ENCODE results near the gene LATS1. TPM values are rescaled to one million over a fixed set of nuclear protein-coding genes. Genes with fewer than 3 reads are reported as not detected.
A peak's percentile ranks its signal among the peaks of the same experiment; 100 is the strongest.

Gene LATS1
- total and polyA plus RNA-seq, 2 of the 8 experiments (the other 6 are each of a cell fraction or from before 2014, with no cell fraction given): 8.9 to 21.7 TPM

- no peak for TF ChIP-seq JUND (IDR thresholded peaks at IDR 0.05; ENCODE audit: low read length)
- TF ChIP-seq SRF (IDR thresholded peaks at IDR 0.05; ENCODE audit: low read depth, low read length): no peak
- TF ChIP-seq TEAD4 (IDR thresholded peaks at IDR 0.05; ENCODE audit: low read depth, low read length): peak; percentile 40; the same call in 1 of the 2 replicates
- no peak for TF ChIP-seq KDM1A (IDR thresholded peaks at IDR 0.05; ENCODE audit: borderline replicate concordance, low read length)
- TF ChIP-seq SAP30 (IDR thresholded peaks at IDR 0.05; ENCODE audit: insufficient read depth, insufficient replicate concordance, low read length): no peak
- no peak for TF ChIP-seq SUZ12 (IDR thresholded peaks at IDR 0.05; ENCODE audit: low read length)
- TF ChIP-seq, protein P1, sequence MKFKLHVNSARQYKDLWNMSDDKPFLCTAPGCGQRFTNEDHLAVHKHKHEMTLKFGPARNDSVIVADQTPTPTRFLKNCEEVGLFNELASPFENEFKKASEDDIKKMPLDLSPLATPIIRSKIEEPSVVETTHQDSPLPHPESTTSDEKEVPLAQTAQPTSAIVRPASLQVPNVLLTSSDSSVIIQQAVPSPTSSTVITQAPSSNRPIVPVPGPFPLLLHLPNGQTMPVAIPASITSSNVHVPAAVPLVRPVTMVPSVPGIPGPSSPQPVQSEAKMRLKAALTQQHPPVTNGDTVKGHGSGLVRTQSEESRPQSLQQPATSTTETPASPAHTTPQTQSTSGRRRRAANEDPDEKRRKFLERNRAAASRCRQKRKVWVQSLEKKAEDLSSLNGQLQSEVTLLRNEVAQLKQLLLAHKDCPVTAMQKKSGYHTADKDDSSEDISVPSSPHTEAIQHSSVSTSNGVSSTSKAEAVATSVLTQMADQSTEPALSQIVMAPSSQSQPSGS (IDR thresholded peaks at IDR 0.05; ENCODE audit: low read length): no peak; the same call in 1 of the 2 replicates
- TF ChIP-seq KDM5A (IDR thresholded peaks at IDR 0.05; ENCODE audit: low read length): no peak
- no peak for TF ChIP-seq FOSL1 (IDR thresholded peaks at IDR 0.05; ENCODE audit: insufficient read depth, low read depth, low read length)
- no peak for TF ChIP-seq BRCA1 (IDR thresholded peaks at IDR 0.05; ENCODE audit: low read depth, low read length)
- TF ChIP-seq SIN3A (conservative IDR thresholded peaks at IDR 0.05 in 1 of 2, IDR thresholded peaks at IDR 0.05 in 1 of 2; ENCODE audit: low read depth in 1 of 2, low read length in 2 of 2): peak; percentile 73 to 80; a peak in 3 of 4 replicates
- TF ChIP-seq TCF12 (IDR thresholded peaks at IDR 0.05; ENCODE audit: low read depth, low read length): peak; percentile 52; the same call in 1 of the 2 replicates
- TF ChIP-seq CHD2 (IDR thresholded peaks at IDR 0.05; ENCODE audit: low read length): 0 out of 2 replicates have a peak, but pooled peaks have one; percentile 46
- TF ChIP-seq POLR2AphosphoS5 (IDR thresholded peaks at IDR 0.05; ENCODE audit: low read depth, low read length): peak; percentile 79
- TF ChIP-seq BCL11A (IDR thresholded peaks at IDR 0.05; ENCODE audit: low read depth in 2 of 2, low read length in 2 of 2): no peak
- no peak for TF ChIP-seq JUN (IDR thresholded peaks at IDR 0.05; ENCODE audit: low read depth, low read length)
- no peak for TF ChIP-seq EP300 (IDR thresholded peaks at IDR 0.05; ENCODE audit: borderline replicate concordance in 1 of 2, low read depth in 2 of 2, low read length in 2 of 2)
- TF ChIP-seq HDAC6 (IDR thresholded peaks at IDR 0.05; ENCODE audit: low read depth, low read length): no peak
- TF ChIP-seq EZH2 (IDR thresholded peaks at IDR 0.05; ENCODE audit: low read depth, low read length, severe bottlenecking): no peak
- no peak; the same call in none of the 2 replicates for TF ChIP-seq PHF8 (conservative IDR thresholded peaks at IDR 0.05; ENCODE audit: low read depth, low read length)
- TF ChIP-seq POU5F1 (IDR thresholded peaks at IDR 0.05; ENCODE audit: low read depth, low read length): no peak
Measured at GRCh38 chr6:149648148-149649145, 69.5 kb downstream of the LATS1 start, which contains the start of gene KATNA1 (continued).

All from H1 (cell line).